ENCODE measurements around the gene IGSF8. TPM values are rescaled to one million over a fixed set of nuclear protein-coding genes. Genes with fewer than 3 reads are reported as not detected.

Gene IGSF8
- polyA plus RNA-seq, 1 donor from 2014 or later = 35.4 TPM

GRCh38 chr1:160091666-160092223, 6.7 kb downstream of the IGSF8 start:
- H3K36me3 Mint-ChIP-seq = no peaks in the 10 kb centered on the region
- H3K4me3 Mint-ChIP-seq = no peak overlapping the region
- H3K4me1 Mint-ChIP-seq = peaks cover 5 to 13% (median 8%) of the 10 kb centered on the region in 3 donors
- no peaks in the 10 kb centered on the region for H3K27me3 Mint-ChIP-seq
- H3K9me3 Mint-ChIP-seq = no peaks in the 10 kb centered on the region
- no peak overlapping the region for H3K27ac Mint-ChIP-seq

- Mint-ChIP-seq H3K36me3 (no peaks in the 10 kb centered on the region), H3K4me1 (peaks cover 1 to 6% (median 5%) of the 10 kb centered on the region in 3 donors), H3K27me3 (no peaks in the 10 kb centered on the region), H3K9me3 (no peaks in the 10 kb centered on the region), H3K4me3 (no peak overlapping the region), H3K27ac (no peak overlapping the region)
Measured at GRCh38 chr1:160090760-160091159, 7.7 kb downstream of the IGSF8 start.

- Mint-ChIP-seq H3K9me3 (no peaks in the 10 kb centered on the region), H3K4me1 (peaks cover 1 to 12% (median 9%) of the 10 kb centered on the region in 3 donors), H3K27me3 (no peaks in the 10 kb centered on the region), H3K4me3 (no peak overlapping the region), H3K27ac (no peak overlapping the region), H3K36me3 (no peaks in the 10 kb centered on the region)
Measured at GRCh38 chr1:160089883-160090282, 8.5 kb downstream of the IGSF8 start.

- peaks cover 8% of the 10 kb centered on the region for H3K27me3 Mint-ChIP-seq
- no peaks in the 10 kb centered on the region for H3K9me3 Mint-ChIP-seq
- peaks cover 2% of the 10 kb centered on the region for H3K36me3 Mint-ChIP-seq
- no peak overlapping the region for H3K4me3 Mint-ChIP-seq
- no peak overlapping the region for H3K27ac Mint-ChIP-seq
- peaks cover 6 to 12% (median 9%) of the 10 kb centered on the region in 3 donors for H3K4me1 Mint-ChIP-seq
Measured at GRCh38 chr1:160087118-160087662, 11.2 kb downstream of the IGSF8 start.

GRCh38 chr1:160086456-160086892, 11.9 kb downstream of the IGSF8 start:
- no peaks in the 10 kb centered on the region for H3K9me3 Mint-ChIP-seq
- peaks cover 14% of the 10 kb centered on the region for H3K27me3 Mint-ChIP-seq
- no peak overlapping the region for H3K4me3 Mint-ChIP-seq
- H3K36me3 Mint-ChIP-seq = peaks cover 2% of the 10 kb centered on the region
- H3K4me1 Mint-ChIP-seq = peaks cover 6 to 12% (median 6%) of the 10 kb centered on the region in 3 donors
- peak overlapping the region in 1 of 3 donors; percentile 32 for H3K27ac Mint-ChIP-seq

- Mint-ChIP-seq H3K36me3 (peaks cover 2% of the 10 kb centered on the region), H3K4me3 (peak overlapping the region in 1 of 4 donors; percentile 77), H3K27ac (peak overlapping the region in 1 of 3 donors; percentile 32), H3K27me3 (peaks cover 19% of the 10 kb centered on the region), H3K4me1 (peaks cover 5 to 12% (median 6%) of the 10 kb centered on the region in 3 donors), H3K9me3 (no peaks in the 10 kb centered on the region)
Measured at GRCh38 chr1:160085686-160086455, 12.5 kb downstream of the IGSF8 start.

- H3K27me3 Mint-ChIP-seq = peaks cover 24% of the 10 kb centered on the region
- H3K9me3 Mint-ChIP-seq = no peaks in the 10 kb centered on the region
- H3K4me1 Mint-ChIP-seq = peaks cover 4 to 12% (median 4%) of the 10 kb centered on the region in 3 donors
- H3K36me3 Mint-ChIP-seq = peaks cover 2% of the 10 kb centered on the region
- H3K4me3 Mint-ChIP-seq = no peak overlapping the region
- no peak overlapping the region for H3K27ac Mint-ChIP-seq
Measured at GRCh38 chr1:160084771-160085321, 13.6 kb downstream of the IGSF8 start.

- H3K36me3 Mint-ChIP-seq = peaks cover 2% of the 10 kb centered on the region
- H3K4me1 Mint-ChIP-seq = peaks cover 4 to 12% (median 4%) of the 10 kb centered on the region in 3 donors
- H3K27ac Mint-ChIP-seq = peak overlapping the region in 1 of 3 donors; percentile 40
- peaks cover 25% of the 10 kb centered on the region for H3K27me3 Mint-ChIP-seq
- no peaks in the 10 kb centered on the region for H3K9me3 Mint-ChIP-seq
- peak overlapping the region; percentile 8 to 76 (median 64) for H3K4me3 Mint-ChIP-seq
Measured at GRCh38 chr1:160083968-160084770, 14.2 kb downstream of the IGSF8 start.

- H3K9me3 Mint-ChIP-seq = no peaks in the 10 kb centered on the region
- no peak overlapping the region for H3K27ac Mint-ChIP-seq
- peaks cover 4 to 8% (median 4%) of the 10 kb centered on the region in 3 donors for H3K4me1 Mint-ChIP-seq
- peak overlapping the region in 2 of 4 donors; percentile 41 to 69 for H3K4me3 Mint-ChIP-seq
- H3K36me3 Mint-ChIP-seq = peaks cover 2% of the 10 kb centered on the region
- H3K27me3 Mint-ChIP-seq = peaks cover 32% of the 10 kb centered on the region
Measured at GRCh38 chr1:160082926-160083325, 15.5 kb downstream of the IGSF8 start.

GRCh38 chr1:160082487-160082886, 15.9 kb downstream of the IGSF8 start:
- Mint-ChIP-seq H3K4me3 (peak overlapping the region in 1 of 4 donors; percentile 61), H3K27me3 (peaks cover 32% of the 10 kb centered on the region), H3K9me3 (no peaks in the 10 kb centered on the region), H3K27ac (no peak overlapping the region), H3K36me3 (peaks cover 2% of the 10 kb centered on the region), H3K4me1 (peaks cover 4 to 8% (median 4%) of the 10 kb centered on the region in 3 donors)

GRCh38 chr1:160081261-160081936, 17.0 kb downstream of the IGSF8 start, which contains the start of gene KCNJ9:
Gene KCNJ9, plus strand, starts transcription at chr1:160081538. Its CDS starts 2,493 bp downstream, at chr1:160084031.
- Mint-ChIP-seq H3K4me3 (peak within 1 kb of the TSS in 1 of 4 donors; percentile 3), H3K36me3 (peaks cover 2% of the 10 kb centered on the region), H3K27ac (no peak within 1 kb of the TSS), H3K4me1 (peaks cover 4 to 8% (median 4%) of the 10 kb centered on the region in 3 donors), H3K27me3 (peaks cover 35% of the 10 kb centered on the region), H3K9me3 (no peaks in the 10 kb centered on the region)

GRCh38 chr1:160080381-160081100, 17.9 kb downstream of the IGSF8 start:
- H3K27ac Mint-ChIP-seq = no peak overlapping the region
- H3K27me3 Mint-ChIP-seq = peaks cover 40% of the 10 kb centered on the region
- H3K36me3 Mint-ChIP-seq = peaks cover 2% of the 10 kb centered on the region
- H3K9me3 Mint-ChIP-seq = no peaks in the 10 kb centered on the region
- H3K4me1 Mint-ChIP-seq = peaks cover 2 to 5% (median 4%) of the 10 kb centered on the region in 3 donors
- no peak overlapping the region for H3K4me3 Mint-ChIP-seq

GRCh38 chr1:160079448-160079847, 19.0 kb downstream of the IGSF8 start:
- Mint-ChIP-seq H3K4me3 (no peak overlapping the region), H3K36me3 (peaks cover 2% of the 10 kb centered on the region), H3K27me3 (peaks cover 40% of the 10 kb centered on the region), H3K9me3 (no peaks in the 10 kb centered on the region), H3K27ac (no peak overlapping the region), H3K4me1 (peaks cover 0 to 6% (median 0%) of the 10 kb centered on the region in 3 donors)

Measured in IgD-negative memory B cell (primary cell).